GM12801 (cell line): ENCODE results near the gene CDK6.

ENCODE experiments used
- TF ChIP-seq, protein P1 (sequence below): IDR thresholded peaks from one replicate; pipeline ENCODE4 v1.5.1; 2011; ENCODE audit warnings: control low read depth; ENCODE audit not compliant: insufficient read length; ENCODE audit errors: extremely low read depth

The CDK6 gene

GRCh38 chr7:92635538-92635937 is 200.8 kb downstream of the CDK6 start:
- TF ChIP-seq, protein P1, sequence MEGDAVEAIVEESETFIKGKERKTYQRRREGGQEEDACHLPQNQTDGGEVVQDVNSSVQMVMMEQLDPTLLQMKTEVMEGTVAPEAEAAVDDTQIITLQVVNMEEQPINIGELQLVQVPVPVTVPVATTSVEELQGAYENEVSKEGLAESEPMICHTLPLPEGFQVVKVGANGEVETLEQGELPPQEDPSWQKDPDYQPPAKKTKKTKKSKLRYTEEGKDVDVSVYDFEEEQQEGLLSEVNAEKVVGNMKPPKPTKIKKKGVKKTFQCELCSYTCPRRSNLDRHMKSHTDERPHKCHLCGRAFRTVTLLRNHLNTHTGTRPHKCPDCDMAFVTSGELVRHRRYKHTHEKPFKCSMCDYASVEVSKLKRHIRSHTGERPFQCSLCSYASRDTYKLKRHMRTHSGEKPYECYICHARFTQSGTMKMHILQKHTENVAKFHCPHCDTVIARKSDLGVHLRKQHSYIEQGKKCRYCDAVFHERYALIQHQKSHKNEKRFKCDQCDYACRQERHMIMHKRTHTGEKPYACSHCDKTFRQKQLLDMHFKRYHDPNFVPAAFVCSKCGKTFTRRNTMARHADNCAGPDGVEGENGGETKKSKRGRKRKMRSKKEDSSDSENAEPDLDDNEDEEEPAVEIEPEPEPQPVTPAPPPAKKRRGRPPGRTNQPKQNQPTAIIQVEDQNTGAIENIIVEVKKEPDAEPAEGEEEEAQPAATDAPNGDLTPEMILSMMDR, result no peak

DNA sequence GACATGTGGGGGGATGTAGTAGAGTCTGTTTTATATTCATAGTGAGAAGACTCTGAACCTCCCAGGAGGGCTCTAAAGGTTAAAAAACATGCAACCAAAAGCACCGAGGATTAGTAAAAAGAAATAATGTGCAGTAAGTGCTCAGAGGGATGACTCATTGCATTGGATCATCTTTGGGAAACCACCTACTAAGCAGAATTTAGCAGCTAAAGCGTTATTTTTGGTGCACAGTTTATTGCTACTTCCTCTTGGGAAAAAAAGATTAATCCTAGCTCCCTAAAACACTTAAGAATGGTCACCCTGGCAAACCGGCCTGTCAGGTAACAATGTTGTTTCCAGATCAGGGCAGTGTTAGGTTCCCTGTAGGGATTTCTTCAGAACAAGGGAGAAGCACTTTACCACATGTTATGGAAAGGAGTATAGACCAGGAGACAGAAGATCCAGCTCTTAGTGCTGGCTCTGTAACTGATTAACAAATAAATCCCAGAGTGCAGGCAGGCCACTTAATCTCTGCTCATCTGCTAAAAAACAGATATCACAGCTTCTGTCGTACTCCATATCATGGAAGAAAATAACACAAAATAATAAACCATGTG is 201.4 kb downstream of the CDK6 start:
- TF ChIP-seq, protein P1, result no peak

DNA sequence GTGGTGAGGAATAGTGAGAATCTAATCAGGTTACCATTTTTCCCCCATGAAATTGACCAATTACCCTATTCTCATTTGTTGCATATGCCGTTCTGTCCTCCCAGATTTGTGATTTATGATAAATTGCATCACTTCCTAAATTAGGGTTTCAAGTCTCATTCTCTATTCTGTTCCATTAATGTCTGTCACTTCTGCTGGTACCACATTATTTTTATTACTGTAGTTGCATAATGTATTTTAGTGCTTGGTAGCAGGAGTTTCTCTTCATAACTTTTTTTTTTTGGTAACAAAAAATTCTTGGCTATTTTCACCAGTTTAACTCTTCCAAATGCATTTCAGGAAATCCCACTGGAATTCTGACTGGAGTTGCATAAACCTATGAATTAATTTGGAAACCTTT is 202.2 kb downstream of the CDK6 start:
- TF ChIP-seq, protein P1, result no peak

DNA sequence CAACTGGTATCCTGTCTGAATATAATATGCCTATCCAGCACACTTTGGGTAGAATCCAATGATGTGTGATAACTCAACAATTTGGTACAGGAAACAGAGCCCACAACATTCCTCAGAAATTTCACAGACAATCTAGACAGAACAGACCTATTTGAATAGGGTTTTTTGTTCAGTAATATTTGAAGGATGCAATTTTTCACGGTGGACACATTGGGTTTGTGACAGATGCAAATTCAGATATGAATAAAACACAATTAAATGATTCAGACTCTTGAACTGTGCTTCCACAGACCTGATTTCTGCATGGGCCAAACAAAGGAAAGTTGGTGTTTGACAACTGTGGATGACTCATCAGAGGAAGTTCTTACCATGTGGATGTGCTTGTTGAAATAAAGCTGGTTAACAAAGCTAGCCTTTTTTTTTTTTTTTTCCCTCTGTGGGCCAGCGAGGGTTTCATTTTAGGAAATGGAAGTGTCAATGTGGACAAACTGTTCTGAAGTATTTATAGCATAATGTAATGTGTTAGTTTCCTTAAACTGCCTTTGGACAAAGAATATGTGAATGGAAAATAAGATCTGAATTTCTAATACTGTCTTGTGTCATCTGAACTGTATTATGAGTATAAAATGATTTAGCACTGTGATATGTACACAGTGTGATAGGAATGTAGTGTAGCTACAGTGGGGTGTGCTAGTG is 203.0 kb downstream of the CDK6 start:
- TF ChIP-seq, protein P1, result no peak

DNA sequence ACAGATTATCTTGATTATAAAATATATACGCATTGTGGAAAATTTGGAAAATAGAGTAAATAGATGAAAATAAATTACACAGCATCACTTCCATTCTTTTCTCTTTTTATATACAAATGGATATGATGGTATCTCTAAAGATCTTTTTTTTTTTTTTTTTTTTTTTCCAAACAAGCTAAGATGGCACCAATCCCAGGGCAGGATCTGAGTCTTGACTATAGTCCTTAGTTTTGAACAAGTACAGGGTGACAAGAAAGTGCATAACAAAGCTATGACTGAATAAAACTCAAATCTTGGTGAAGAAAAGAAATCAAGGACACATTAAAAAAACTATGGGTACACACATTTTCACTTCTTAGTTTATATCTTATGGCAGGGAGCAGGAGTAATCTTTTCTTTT is 203.6 kb downstream of the CDK6 start:
- TF ChIP-seq, protein P1, result no peak

DNA sequence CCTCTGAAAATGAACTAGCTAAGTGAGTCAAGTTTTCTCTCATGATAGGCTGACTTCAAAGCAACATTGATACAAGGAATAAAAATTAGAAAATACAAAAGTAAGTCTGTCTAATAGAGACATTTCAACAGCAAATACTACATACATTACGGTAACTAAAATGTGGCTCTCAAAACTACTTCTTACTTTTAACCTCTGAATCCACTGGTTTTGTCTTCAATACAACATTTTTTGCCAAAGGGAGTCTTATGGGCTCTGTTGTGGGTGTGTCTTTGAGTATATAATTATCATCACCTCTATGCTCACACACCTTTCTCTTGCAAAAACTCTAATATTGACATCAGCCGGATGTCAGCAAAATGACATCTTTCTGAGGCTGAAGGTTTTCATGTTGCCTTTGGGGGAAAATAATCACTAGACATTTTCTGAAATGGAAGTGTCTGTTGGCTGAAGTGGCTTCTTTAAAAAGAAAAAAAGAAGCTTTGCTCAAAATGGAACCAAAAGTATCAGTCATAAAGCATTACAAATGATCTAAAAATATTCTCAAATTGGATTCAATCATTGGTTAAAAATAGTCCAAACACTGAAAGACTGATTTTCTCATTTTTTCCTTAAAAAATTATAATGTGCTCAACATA is 204.4 kb downstream of the CDK6 start:
- TF ChIP-seq, protein P1, result no peak

GRCh38 chr7:92631067-92631849 is 205.1 kb downstream of the CDK6 start:
- TF ChIP-seq, protein P1, result no peak
